ENCODE data around the gene NUP133.

Gene NUP133

GRCh38 chr1:229448354-229448753 lies 59.8 kb downstream of the NUP133 start:
- no peak for ATAC-seq
- Mint-ChIP-seq H3K4me3 (no peak overlapping the region), H3K27ac (no peak overlapping the region)

GRCh38 chr1:229447809-229448252 lies 60.3 kb downstream of the NUP133 start:
- ATAC-seq (no peak), DNase-seq (ENCODE audit: low spot score in 2 of 2) (no peak)
- H3K36me3 Mint-ChIP-seq, result peaks cover 96% of the 10 kb centered on the region
- H3K9me3 Mint-ChIP-seq, result no peaks in the 10 kb centered on the region
- H3K4me1 Mint-ChIP-seq, result no peaks in the 10 kb centered on the region
- no peak overlapping the region for H3K4me3 Mint-ChIP-seq
- H3K27ac Mint-ChIP-seq, result no peak overlapping the region

More at GRCh38 chr1:229448354-229448753, 59.8 kb downstream of the NUP133 start:
- Mint-ChIP-seq H3K9me3 (no peaks in the 10 kb centered on the region), H3K4me1 (no peaks in the 10 kb centered on the region), H3K36me3 (peaks cover 91% of the 10 kb centered on the region)
- no peak for DNase-seq (ENCODE audit: low spot score in 2 of 2)

GRCh38 chr1:229445828-229446227 lies 62.3 kb downstream of the NUP133 start:
- no peaks in the 10 kb centered on the region for H3K9me3 Mint-ChIP-seq
- H3K27ac Mint-ChIP-seq, result no peak overlapping the region
- ATAC-seq (no peak), DNase-seq (ENCODE audit: low spot score in 2 of 2) (no peak)
- H3K36me3 Mint-ChIP-seq, result peaks cover 100% of the 10 kb centered on the region
- H3K4me3 Mint-ChIP-seq, result no peak overlapping the region
- peaks cover 9% of the 10 kb centered on the region for H3K4me1 Mint-ChIP-seq

- H3K4me3 Mint-ChIP-seq, result no peak overlapping the region
- peak overlapping the region; percentile 35 for H3K27ac Mint-ChIP-seq
- peaks cover 81% of the 10 kb centered on the region for H3K36me3 Mint-ChIP-seq
- ATAC-seq (peak; percentile 98), DNase-seq (ENCODE audit: low spot score in 2 of 2) (no peak)
- H3K9me3 Mint-ChIP-seq, result no peaks in the 10 kb centered on the region
- H3K4me1 Mint-ChIP-seq, result peaks cover 15% of the 10 kb centered on the region
Measured at GRCh38 chr1:229440851-229441537, 67.1 kb downstream of the NUP133 start.

GRCh38 chr1:229438021-229438420 lies 70.1 kb downstream of the NUP133 start:
- no peak for DNase-seq (ENCODE audit: low spot score in 2 of 2)
- no peak overlapping the region for H3K27ac Mint-ChIP-seq
- H3K9me3 Mint-ChIP-seq, result no peaks in the 10 kb centered on the region
- peaks cover 51% of the 10 kb centered on the region for H3K36me3 Mint-ChIP-seq
- ATAC-seq, result no peak
- peaks cover 15% of the 10 kb centered on the region for H3K4me1 Mint-ChIP-seq
- no peak overlapping the region for H3K4me3 Mint-ChIP-seq

- no peak for ATAC-seq
- H3K27ac Mint-ChIP-seq, result no peak overlapping the region
- H3K4me1 Mint-ChIP-seq, result peaks cover 15% of the 10 kb centered on the region
- H3K9me3 Mint-ChIP-seq, result no peaks in the 10 kb centered on the region
- DNase-seq (ENCODE audit: low spot score in 2 of 2), result no peak
- no peak overlapping the region for H3K4me3 Mint-ChIP-seq
- peaks cover 46% of the 10 kb centered on the region for H3K36me3 Mint-ChIP-seq
Measured at GRCh38 chr1:229437443-229437842, 70.7 kb downstream of the NUP133 start.

GRCh38 chr1:229436201-229436600 lies 71.9 kb downstream of the NUP133 start:
- Mint-ChIP-seq H3K4me1 (peaks cover 18% of the 10 kb centered on the region), H3K27ac (no peak overlapping the region), H3K4me3 (no peak overlapping the region), H3K9me3 (no peaks in the 10 kb centered on the region), H3K36me3 (peaks cover 39% of the 10 kb centered on the region)
- DNase-seq (ENCODE audit: low spot score in 2 of 2) (no peak), ATAC-seq (no peak)

GRCh38 chr1:229434641-229435051 lies 73.5 kb downstream of the NUP133 start:
- Mint-ChIP-seq H3K4me1 (peaks cover 18% of the 10 kb centered on the region), H3K4me3 (no peak overlapping the region), H3K9me3 (no peaks in the 10 kb centered on the region), H3K27ac (no peak overlapping the region), H3K36me3 (peaks cover 23% of the 10 kb centered on the region)
- ATAC-seq, result no peak
- DNase-seq (ENCODE audit: low spot score in 2 of 2), result no peak

GRCh38 chr1:229434005-229434640 lies 74.0 kb downstream of the NUP133 start, which contains the start of gene ACTA1:
Gene ACTA1 (minus strand): TSS chr1:229434094. CDS start chr1:229433115, 979 bp downstream.
- Mint-ChIP-seq H3K36me3 (peaks cover 18% of the 10 kb centered on the region), H3K4me3 (peak within 1 kb of the TSS; percentile 7), H3K27ac (no peak within 1 kb of the TSS), H3K4me1 (peaks cover 18% of the 10 kb centered on the region), H3K9me3 (no peaks in the 10 kb centered on the region)
- ATAC-seq (no peak), DNase-seq (ENCODE audit: low spot score in 2 of 2) (no peak)

GRCh38 chr1:229433364-229434004 lies 74.7 kb downstream of the NUP133 start:
- Mint-ChIP-seq H3K27ac (no peak overlapping the region), H3K4me1 (peaks cover 18% of the 10 kb centered on the region), H3K4me3 (peak overlapping the region; percentile 7), H3K9me3 (no peaks in the 10 kb centered on the region), H3K36me3 (peaks cover 12% of the 10 kb centered on the region)
- ATAC-seq, result no peak
- DNase-seq (ENCODE audit: low spot score in 2 of 2), result no peak

GRCh38 chr1:229432905-229433304 lies 75.2 kb downstream of the NUP133 start:
- H3K4me1 Mint-ChIP-seq, result peaks cover 18% of the 10 kb centered on the region
- ATAC-seq (no peak), DNase-seq (ENCODE audit: low spot score in 2 of 2) (no peak)
- H3K9me3 Mint-ChIP-seq, result no peaks in the 10 kb centered on the region
- H3K27ac Mint-ChIP-seq, result no peak overlapping the region
- H3K4me3 Mint-ChIP-seq, result peak overlapping the region; percentile 7
- H3K36me3 Mint-ChIP-seq, result peaks cover 6% of the 10 kb centered on the region

GRCh38 chr1:229432116-229432461 lies 76.1 kb downstream of the NUP133 start:
- Mint-ChIP-seq H3K27ac (no peak overlapping the region), H3K4me3 (peak overlapping the region; percentile 71), H3K4me1 (peaks cover 18% of the 10 kb centered on the region), H3K9me3 (no peaks in the 10 kb centered on the region), H3K36me3 (peaks cover 6% of the 10 kb centered on the region)
- no peak for ATAC-seq
- DNase-seq (ENCODE audit: low spot score in 2 of 2), result no peak

- Mint-ChIP-seq H3K4me1 (peaks cover 18% of the 10 kb centered on the region), H3K4me3 (peak overlapping the region; percentile 71), H3K9me3 (no peaks in the 10 kb centered on the region), H3K27ac (peak overlapping the region; percentile 64), H3K36me3 (peaks cover 6% of the 10 kb centered on the region)
- no peak for DNase-seq (ENCODE audit: low spot score in 2 of 2)
- no peak for ATAC-seq
Measured at GRCh38 chr1:229431284-229432115, 76.6 kb downstream of the NUP133 start.

- Mint-ChIP-seq H3K4me1 (peaks cover 18% of the 10 kb centered on the region), H3K36me3 (peaks cover 6% of the 10 kb centered on the region), H3K9me3 (no peaks in the 10 kb centered on the region), H3K4me3 (peak overlapping the region; percentile 71), H3K27ac (peak overlapping the region; percentile 64)
- ATAC-seq (peak; percentile 51), DNase-seq (ENCODE audit: low spot score in 2 of 2) (peak in 1 of 2 donors; percentile 67)
Measured at GRCh38 chr1:229430761-229431283, 77.3 kb downstream of the NUP133 start.

- Mint-ChIP-seq H3K27ac (no peak overlapping the region), H3K4me3 (no peak overlapping the region), H3K4me1 (peaks cover 18% of the 10 kb centered on the region), H3K9me3 (peaks cover 3% of the 10 kb centered on the region), H3K36me3 (peaks cover 6% of the 10 kb centered on the region)
- DNase-seq (ENCODE audit: low spot score in 2 of 2) (no peak), ATAC-seq (no peak)
Measured at GRCh38 chr1:229428256-229428655, 79.9 kb downstream of the NUP133 start.

All from stimulated activated effector memory CD8-positive, alpha-beta T cell treated with anti-CD3 and anti-CD28 coated beads, Interleukin-12 subunit alpha, Interleukin-12 subunit beta, amount 100 ng/mL, for 72 hours (primary cell).